OCI-LY7 (cell line): ENCODE measurements around the gene ESM1. TPM values are rescaled to one million over a fixed set of nuclear protein-coding genes. Genes with fewer than 3 reads are reported as not detected.

Experiments used
- BruUV-seq: library from RNA; stranded (reverse); fragments of 400-500 nt; replicated peaks from 2 replicates; lab custom pipeline; 2021; lab: Mats Ljungman, UMichigan
- CTCF ChIA-PET: fragments of 300-600 bp; sonication (Branson Sonifier 250); formaldehyde crosslinking; loops from one replicate; lab custom pipeline; 2022; ENCODE audit warnings: antibody characterized with exemption; ENCODE audit not compliant: unreplicated experiment; lab: Charles Lee
- POLR2A ChIA-PET: fragments of 300-600 bp; sonication (Branson Sonifier 250); formaldehyde crosslinking; loops from one replicate; lab custom pipeline; 2022; ENCODE audit warnings: antibody characterized with exemption; lab: Charles Lee
- DNase-seq: peaks from one replicate; pipeline ENCODE4 v3.0.0-alpha.2; 2015; ENCODE audit warnings: low spot score
- H2AFZ ChIP-seq: fragments of 200-600 bp; sonication (generic), shearing (Covaris generic); 2 replicates; pipeline ENCODE4 v1.6.1; 2014; ENCODE audit warnings: mild to moderate bottlenecking, antibody characterized with exemption, low read length, moderate library complexity
- H3K27ac ChIP-seq: fragments of 200-600 bp; sonication (generic); 2 replicates; pipeline ENCODE4 v1.5.1; 2014; ENCODE audit warnings: mixed run types, low read depth, mild to moderate bottlenecking, moderate library complexity, low read length, inconsistent platforms; ENCODE audit not compliant: poor library complexity, severe bottlenecking
- H3K36me3 ChIP-seq: fragments of 200-600 bp; sonication (generic); 2 replicates; pipeline ENCODE4 v1.6.1; 2014; ENCODE audit warnings: mild to moderate bottlenecking, antibody characterized with exemption, low read length, moderate library complexity, mixed read lengths; ENCODE audit not compliant: insufficient read depth
- H3K4me1 ChIP-seq: fragments of 200-600 bp; sonication (generic); 2 replicates; pipeline ENCODE4 v1.5.1; 2014; ENCODE audit warnings: mild to moderate bottlenecking, low read length; ENCODE audit not compliant: insufficient read depth, poor library complexity, severe bottlenecking
- H3K4me2 ChIP-seq: fragments of 200-600 bp; sonication (generic); 2 replicates; pipeline ENCODE4 v1.6.1; 2014; ENCODE audit warnings: mild to moderate bottlenecking, low read length
- H3K4me3 ChIP-seq: fragments of 200-600 bp; sonication (generic); 2 replicates; pipeline ENCODE4 v1.5.1; 2014; ENCODE audit warnings: mild to moderate bottlenecking, low read depth, low read length; ENCODE audit not compliant: poor library complexity, severe bottlenecking
- H3K79me2 ChIP-seq: fragments of 200-600 bp; sonication (generic); 2 replicates; pipeline ENCODE4 v1.6.1; 2016; ENCODE audit warnings: low read depth, mild to moderate bottlenecking, low read length, moderate library complexity, mixed read lengths; ENCODE audit not compliant: insufficient read depth
- H3K9me2 ChIP-seq: fragments of 200-600 bp; sonication (generic); 2 replicates; pipeline ENCODE4 v1.6.1; 2016; ENCODE audit warnings: mild to moderate bottlenecking, low read length, mixed read lengths; ENCODE audit not compliant: insufficient read depth
- H3K9me3 ChIP-seq: fragments of 200-600 bp; sonication (generic); 2 replicates; pipeline ENCODE4 v1.6.1; 2014; ENCODE audit warnings: mild to moderate bottlenecking, mixed run types, low read length, mixed read lengths
- H4K20me1 ChIP-seq: fragments of 200-600 bp; sonication (generic); 2 replicates; pipeline ENCODE4 v1.6.1; 2014; ENCODE audit warnings: mild to moderate bottlenecking, antibody characterized with exemption, low read length, moderate library complexity, mixed read lengths; ENCODE audit not compliant: insufficient read depth
- CTCF ChIP-seq: fragments of 200-600 bp; sonication (generic); conservative IDR thresholded peaks from 2 replicates; pipeline ENCODE4 v1.5.1; 2014; ENCODE audit warnings: mild to moderate bottlenecking, antibody characterized with exemption, low read length, moderate library complexity, mixed read lengths
- EZH2phosphoT487 ChIP-seq: fragments of 200-600 bp; sonication (generic); IDR thresholded peaks from 2 replicates; pipeline ENCODE4 v1.6.1; 2018; ENCODE audit warnings: low read depth, borderline replicate concordance, mild to moderate bottlenecking, mixed run types, antibody characterized with exemption, low read length, moderate library complexity, mixed read lengths
- intact Hi-C: fragments of 100-400 bp; cut with micrococcal nuclease; formaldehyde crosslinking; loops from one replicate; pipeline ENCODE4 v1.10.0; 2022; ENCODE audit not compliant: unreplicated experiment
- total RNA-seq, 2 experiments: library from RNA; depleted of rRNA in 1 of 2; stranded (reverse); fragments of >200 nt in 1 of 2; shearing (Covaris generic) in 1 of 2; gene quantifications; 2 replicates each; pipeline ENCODE4 v1.2.3, GENCODE V29; 2014 to 2022

ESM1 gene
- total RNA-seq, 2 experiments from 2014 or later = not detected

GRCh38 chr5:54981928-54982327 lies 3.5 kb downstream of the ESM1 start:
- Histone ChIP-seq H3K4me2 (no peak overlapping the region), H3K36me3 (no peaks in the 10 kb centered on the region), H3K9me2 (no peaks in the 10 kb centered on the region), H3K79me2 (no peaks in the 10 kb centered on the region), H3K4me1 (no peaks in the 10 kb centered on the region), H4K20me1 (no peaks in the 10 kb centered on the region), H3K4me3 (no peak overlapping the region), H2AFZ (no peak overlapping the region), H3K27ac (no peak overlapping the region), H3K9me3 (no peaks in the 10 kb centered on the region)
- no peak for DNase-seq
- ChIA-PET POLR2A (no interaction called here), CTCF (no interaction called here)
- intact Hi-C loops = no loop called here
- TF ChIP-seq CTCF (no peak), EZH2phosphoT487 (no peak)
- BruUV-seq = no TSS peak

- Histone ChIP-seq H3K4me1 (peaks cover 6% of the 10 kb centered on the region), H3K36me3 (no peaks in the 10 kb centered on the region), H2AFZ (no peak overlapping the region), H4K20me1 (no peaks in the 10 kb centered on the region), H3K79me2 (no peaks in the 10 kb centered on the region), H3K4me2 (no peak overlapping the region), H3K9me2 (no peaks in the 10 kb centered on the region), H3K9me3 (no peaks in the 10 kb centered on the region), H3K4me3 (no peak overlapping the region), H3K27ac (no peak overlapping the region)
- ChIA-PET CTCF (no interaction called here), POLR2A (no interaction called here)
- intact Hi-C loops = no loop called here
- BruUV-seq = no TSS peak
- TF ChIP-seq CTCF (no peak), EZH2phosphoT487 (no peak)
- no peak for DNase-seq
Observed at GRCh38 chr5:54975701-54976100, 9.7 kb downstream of the ESM1 start.

- no peaks in the 10 kb centered on the region for H3K79me2 ChIP-seq
- H4K20me1 ChIP-seq = no peaks in the 10 kb centered on the region
- no peak overlapping the region for H2AFZ ChIP-seq
- DNase-seq = no peak
- BruUV-seq = no TSS peak
- no peak overlapping the region for H3K4me3 ChIP-seq
- peaks cover 6% of the 10 kb centered on the region for H3K4me1 ChIP-seq
- no peaks in the 10 kb centered on the region for H3K9me2 ChIP-seq
- intact Hi-C loops = no loop called here
- H3K9me3 ChIP-seq = no peaks in the 10 kb centered on the region
- POLR2A ChIA-PET = no interaction called here
- H3K36me3 ChIP-seq = no peaks in the 10 kb centered on the region
- TF ChIP-seq CTCF (no peak), EZH2phosphoT487 (no peak)
- H3K4me2 ChIP-seq = no peak overlapping the region
- H3K27ac ChIP-seq = no peak overlapping the region
- CTCF ChIA-PET = no interaction called here
Observed at GRCh38 chr5:54969856-54970828, 15.3 kb downstream of the ESM1 start.
